Activated T-cell treated with anti-CD3 and anti-CD28 coated beads, Interleukin-2, amount 50 U/mL, for 24 hours (primary cell): ENCODE data around the gene GZMM.

Experiments used
- DNase-seq: peaks from one replicate; pipeline ENCODE4 v3.0.0-alpha.2; 2020
- H3K27ac Mint-ChIP-seq: 2 replicates; pipeline ENCODE4 v1.8.0; 2020; ENCODE audit warnings: mild to moderate bottlenecking, mixed read lengths
- H3K27me3 Mint-ChIP-seq: 2 replicates; pipeline ENCODE4 v1.8.0; 2020; ENCODE audit warnings: mixed read lengths
- H3K36me3 Mint-ChIP-seq: 2 replicates; pipeline ENCODE4 v1.8.0; 2020; ENCODE audit warnings: low read depth, mixed read lengths
- H3K4me1 Mint-ChIP-seq: 2 replicates; pipeline ENCODE4 v1.8.0; 2020; ENCODE audit warnings: low read depth, mixed read lengths
- H3K4me3 Mint-ChIP-seq: 2 replicates; pipeline ENCODE4 v1.8.0; 2020; ENCODE audit warnings: mild to moderate bottlenecking, moderate library complexity, mixed read lengths
- H3K9me3 Mint-ChIP-seq: 2 replicates; pipeline ENCODE4 v1.8.0; 2020; ENCODE audit warnings: mixed read lengths

GZMM gene

GRCh38 chr19:558770-559439, 15.1 kb downstream of the GZMM start:
- no peaks in the 10 kb centered on the region for H3K36me3 Mint-ChIP-seq
- H3K27me3 Mint-ChIP-seq, result no peaks in the 10 kb centered on the region
- H3K27ac Mint-ChIP-seq, result no peak overlapping the region
- H3K4me1 Mint-ChIP-seq, result no peaks in the 10 kb centered on the region
- H3K9me3 Mint-ChIP-seq, result no peaks in the 10 kb centered on the region
- H3K4me3 Mint-ChIP-seq, result no peak overlapping the region
- no peak for DNase-seq

GRCh38 chr19:560121-560520, 16.3 kb downstream of the GZMM start:
- Mint-ChIP-seq H3K4me1 (no peaks in the 10 kb centered on the region), H3K27me3 (no peaks in the 10 kb centered on the region), H3K27ac (no peak overlapping the region), H3K36me3 (no peaks in the 10 kb centered on the region), H3K4me3 (no peak overlapping the region), H3K9me3 (no peaks in the 10 kb centered on the region)
- DNase-seq, result no peak

- Mint-ChIP-seq H3K27me3 (no peaks in the 10 kb centered on the region), H3K9me3 (no peaks in the 10 kb centered on the region), H3K4me3 (no peak overlapping the region), H3K27ac (no peak overlapping the region), H3K36me3 (no peaks in the 10 kb centered on the region), H3K4me1 (peaks cover 11% of the 10 kb centered on the region)
- DNase-seq, result no peak
Observed at GRCh38 chr19:566403-566802, 22.6 kb downstream of the GZMM start.

GRCh38 chr19:566844-567243, 23.0 kb downstream of the GZMM start:
- Mint-ChIP-seq H3K9me3 (no peaks in the 10 kb centered on the region), H3K27ac (no peak overlapping the region), H3K27me3 (no peaks in the 10 kb centered on the region), H3K4me3 (no peak overlapping the region), H3K4me1 (peaks cover 14% of the 10 kb centered on the region), H3K36me3 (no peaks in the 10 kb centered on the region)
- no peak for DNase-seq

GRCh38 chr19:567296-567900, 23.5 kb downstream of the GZMM start:
- H3K4me1 Mint-ChIP-seq, result peaks cover 15% of the 10 kb centered on the region
- no peak overlapping the region for H3K4me3 Mint-ChIP-seq
- DNase-seq, result no peak
- no peaks in the 10 kb centered on the region for H3K36me3 Mint-ChIP-seq
- no peak overlapping the region for H3K27ac Mint-ChIP-seq
- no peaks in the 10 kb centered on the region for H3K9me3 Mint-ChIP-seq
- H3K27me3 Mint-ChIP-seq, result no peaks in the 10 kb centered on the region

GRCh38 chr19:570251-570686, 26.4 kb downstream of the GZMM start:
- Mint-ChIP-seq H3K36me3 (peaks cover 14% of the 10 kb centered on the region), H3K27me3 (no peaks in the 10 kb centered on the region), H3K27ac (peak overlapping the region; percentile 87), H3K9me3 (no peaks in the 10 kb centered on the region), H3K4me1 (peaks cover 33% of the 10 kb centered on the region), H3K4me3 (peak overlapping the region; percentile 50)
- DNase-seq, result no peak

- Mint-ChIP-seq H3K27me3 (no peaks in the 10 kb centered on the region), H3K9me3 (no peaks in the 10 kb centered on the region), H3K4me1 (peaks cover 37% of the 10 kb centered on the region), H3K36me3 (peaks cover 14% of the 10 kb centered on the region), H3K4me3 (peak overlapping the region; percentile 84), H3K27ac (peak overlapping the region; percentile 92)
- peak; percentile 68 for DNase-seq
Observed at GRCh38 chr19:570937-571565, 27.2 kb downstream of the GZMM start.

- DNase-seq, result no peak
- Mint-ChIP-seq H3K9me3 (no peaks in the 10 kb centered on the region), H3K27ac (peak overlapping the region; percentile 92), H3K4me1 (peaks cover 39% of the 10 kb centered on the region), H3K36me3 (peaks cover 17% of the 10 kb centered on the region), H3K4me3 (peak overlapping the region; percentile 84), H3K27me3 (no peaks in the 10 kb centered on the region)
Observed at GRCh38 chr19:571566-571974, 27.7 kb downstream of the GZMM start.

GRCh38 chr19:572140-572742, 28.4 kb downstream of the GZMM start, which contains the start of gene BSG:
Gene BSG, plus strand, starts transcription at chr19:572596. Its CDS starts 39 bp downstream, at chr19:572635.
- Mint-ChIP-seq H3K4me3 (peak within 1 kb of the TSS; percentile 88), H3K4me1 (peaks cover 43% of the 10 kb centered on the region), H3K27ac (peak within 1 kb of the TSS; percentile 95), H3K36me3 (peaks cover 20% of the 10 kb centered on the region), H3K27me3 (no peaks in the 10 kb centered on the region), H3K9me3 (no peaks in the 10 kb centered on the region)
- DNase-seq, result peak; percentile 97

GRCh38 chr19:572743-573518, 29.1 kb downstream of the GZMM start:
- Mint-ChIP-seq H3K27me3 (no peaks in the 10 kb centered on the region), H3K4me1 (peaks cover 45% of the 10 kb centered on the region), H3K4me3 (peak overlapping the region; percentile 88), H3K36me3 (peaks cover 22% of the 10 kb centered on the region), H3K27ac (peak overlapping the region; percentile 92), H3K9me3 (no peaks in the 10 kb centered on the region)
- DNase-seq, result no peak

- H3K27me3 Mint-ChIP-seq, result no peaks in the 10 kb centered on the region
- H3K4me1 Mint-ChIP-seq, result peaks cover 46% of the 10 kb centered on the region
- H3K9me3 Mint-ChIP-seq, result no peaks in the 10 kb centered on the region
- peak overlapping the region; percentile 88 for H3K4me3 Mint-ChIP-seq
- no peak for DNase-seq
- peaks cover 25% of the 10 kb centered on the region for H3K36me3 Mint-ChIP-seq
- H3K27ac Mint-ChIP-seq, result peak overlapping the region; percentile 80
Observed at GRCh38 chr19:573519-573825, 29.6 kb downstream of the GZMM start.

GRCh38 chr19:574658-575526, 31.0 kb downstream of the GZMM start:
- H3K36me3 Mint-ChIP-seq, result peaks cover 35% of the 10 kb centered on the region
- peaks cover 44% of the 10 kb centered on the region for H3K4me1 Mint-ChIP-seq

GRCh38 chr19:575527-576506, 32.0 kb downstream of the GZMM start:
- Mint-ChIP-seq H3K36me3 (peaks cover 41% of the 10 kb centered on the region), H3K27me3 (no peaks in the 10 kb centered on the region), H3K27ac (no peak overlapping the region), H3K9me3 (no peaks in the 10 kb centered on the region), H3K4me3 (peak overlapping the region; percentile 88), H3K4me1 (peaks cover 42% of the 10 kb centered on the region)
- no peak for DNase-seq

More at GRCh38 chr19:574658-575526, 31.0 kb downstream of the GZMM start:
- DNase-seq, result no peak
- Mint-ChIP-seq H3K9me3 (no peaks in the 10 kb centered on the region), H3K4me3 (peak overlapping the region; percentile 88), H3K27ac (peak overlapping the region; percentile 59), H3K27me3 (no peaks in the 10 kb centered on the region)
